ENCODE data around the gene SPINDOC.

The SPINDOC gene

DNA sequence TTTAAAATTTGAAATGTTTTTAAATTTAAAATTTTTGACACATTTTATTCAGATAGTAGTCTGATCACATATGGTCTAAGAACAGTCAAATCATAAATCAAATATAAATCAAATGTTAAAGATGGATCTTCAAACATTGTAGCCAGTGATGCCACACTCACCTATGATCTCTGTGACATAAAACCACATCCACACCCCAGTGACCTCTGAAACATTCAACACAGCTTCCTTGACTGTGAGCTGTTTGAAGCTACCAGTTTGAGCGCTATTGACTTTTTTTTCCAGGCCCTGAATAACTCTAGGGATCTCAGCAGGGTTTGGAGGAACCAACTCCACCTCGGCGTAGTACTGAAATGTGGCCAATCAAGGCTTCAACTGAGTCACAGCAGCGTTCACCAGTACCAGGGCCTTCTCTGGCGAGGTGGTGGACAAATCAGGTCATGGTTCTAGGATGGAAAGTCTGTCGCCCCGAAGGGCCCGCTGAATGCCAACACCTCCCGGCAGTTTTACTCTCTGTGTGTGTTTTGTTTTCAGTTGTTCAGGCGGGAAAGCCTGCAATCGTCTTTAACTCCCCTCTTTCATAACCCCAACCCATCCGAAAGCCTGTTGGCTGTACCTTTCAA lies 21.4 kb downstream of the SPINDOC start:
- no peak for DNase-seq

DNA sequence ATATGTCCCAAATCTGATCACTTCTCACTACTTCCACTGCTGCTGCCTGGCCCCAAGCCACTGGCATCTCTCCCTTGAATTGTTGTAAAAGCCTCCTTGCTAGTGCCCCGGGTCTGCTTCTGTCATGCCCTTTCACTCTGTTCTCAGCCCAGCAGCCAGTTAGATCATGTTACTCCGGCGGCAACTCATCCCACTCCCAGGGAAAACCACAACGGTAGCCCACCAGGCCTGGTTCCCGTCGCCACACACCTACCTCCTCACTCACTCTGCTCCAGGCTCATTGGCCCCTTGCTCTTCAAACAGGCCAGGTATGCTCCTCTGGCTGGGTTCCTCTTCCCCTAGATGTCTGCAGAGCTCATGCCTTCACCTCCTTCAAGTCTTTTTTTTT lies 21.9 kb downstream of the SPINDOC start:
- no peak for DNase-seq

GRCh38 chr11:63837027-63837688 lies 23.9 kb downstream of the SPINDOC start:
- peak; percentile 51 for DNase-seq

GRCh38 chr11:63837739-63838138 lies 24.5 kb downstream of the SPINDOC start:
- DNase-seq = no peak

GRCh38 chr11:63838150-63838677 lies 25.0 kb downstream of the SPINDOC start:
- no peak for DNase-seq

GRCh38 chr11:63838678-63839507 lies 25.6 kb downstream of the SPINDOC start, which contains the start of gene MARK2:
Gene MARK2, plus strand, starts transcription at chr11:63839110. Its CDS starts 397 bp downstream, at chr11:63839507.
- DNase-seq = peak; percentile 98

GRCh38 chr11:63839508-63840355 lies 26.5 kb downstream of the SPINDOC start:
- no peak for DNase-seq

GRCh38 chr11:63840356-63841060 lies 27.3 kb downstream of the SPINDOC start:
- no peak for DNase-seq

- DNase-seq = peak; percentile 19
Measured at GRCh38 chr11:63841554-63841953, 28.3 kb downstream of the SPINDOC start.

DNA sequence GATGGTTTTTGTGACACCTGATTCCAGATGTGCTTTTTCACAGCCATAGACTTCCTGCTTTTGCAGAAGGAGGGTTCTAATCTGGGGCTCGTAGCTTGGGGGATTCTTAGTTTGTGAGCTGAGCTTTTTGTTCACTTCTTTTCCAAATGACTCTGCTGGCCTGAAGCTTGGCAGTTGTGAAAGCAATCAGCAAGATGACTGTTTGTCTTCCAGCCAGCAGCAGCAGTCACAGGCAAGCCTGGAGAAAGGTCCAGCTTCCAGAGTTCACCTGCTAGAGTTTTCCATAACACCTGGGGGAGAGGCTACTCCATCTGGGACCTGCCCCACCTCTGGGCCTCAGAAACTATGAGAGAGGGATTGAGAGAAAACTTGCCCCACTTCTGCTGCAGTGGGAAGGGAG lies 29.8 kb downstream of the SPINDOC start:
- DNase-seq = no peak

DNA sequence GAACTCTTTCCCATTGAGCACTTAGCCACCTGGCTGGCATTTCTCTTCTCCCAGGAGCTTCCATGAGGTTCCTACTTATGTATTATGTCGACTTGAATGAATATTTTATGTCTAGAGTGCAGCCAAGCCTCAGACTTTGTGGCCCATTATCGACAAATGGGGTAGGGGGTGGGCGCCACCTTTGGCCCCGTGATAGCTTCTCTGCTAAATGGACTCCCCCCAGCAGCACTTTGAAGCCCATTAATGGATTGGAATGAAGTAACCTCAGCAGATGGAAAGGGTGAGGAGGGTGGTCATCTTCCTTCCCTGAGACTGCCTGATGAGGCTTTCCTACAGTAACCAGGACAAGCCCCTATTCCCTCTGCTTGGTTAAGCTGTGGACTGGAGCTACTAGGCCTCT lies 31.6 kb downstream of the SPINDOC start:
- DNase-seq = no peak

DNA sequence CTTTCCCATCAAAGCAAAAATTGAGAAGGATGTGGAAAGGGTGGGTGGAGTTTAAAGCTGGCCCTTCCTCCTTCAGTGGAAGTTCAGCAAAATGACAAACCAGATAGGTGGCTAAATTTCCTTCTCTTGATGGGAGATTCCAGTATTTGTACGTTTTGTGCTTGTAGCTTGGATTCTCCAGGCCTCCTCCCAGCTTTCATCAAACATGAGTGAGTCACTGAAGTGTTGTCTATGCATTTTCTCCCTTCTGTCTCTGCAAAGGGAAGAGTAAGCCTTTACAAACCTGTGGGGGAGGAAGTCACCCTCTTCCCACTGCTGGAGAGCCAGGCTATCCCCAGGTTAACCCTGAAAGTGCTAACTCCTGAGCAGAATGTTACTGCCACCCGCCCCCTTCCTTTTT lies 32.0 kb downstream of the SPINDOC start:
- DNase-seq = no peak

- no peak for DNase-seq
Measured at GRCh38 chr11:63845911-63846310, 32.7 kb downstream of the SPINDOC start.

DNA sequence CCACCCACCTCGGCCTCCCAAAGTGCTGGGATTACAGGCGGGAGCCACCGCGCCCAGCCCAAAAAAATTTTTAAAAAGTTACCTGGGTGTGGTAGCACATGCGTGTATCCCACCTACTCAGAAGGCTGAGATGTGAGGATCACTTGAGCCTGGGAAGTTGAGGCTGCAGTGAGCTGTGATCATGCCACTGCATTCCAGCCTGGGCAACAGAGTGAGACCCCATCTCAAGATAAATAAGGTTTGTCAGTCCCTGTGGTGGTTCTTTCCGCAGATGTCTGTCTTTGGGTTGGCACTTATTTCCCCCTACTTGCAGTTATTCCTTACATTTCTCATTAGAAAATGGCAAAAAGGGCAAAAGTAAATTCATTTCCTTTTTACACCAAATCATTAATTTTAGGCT lies 33.6 kb downstream of the SPINDOC start:
- DNase-seq = no peak

GRCh38 chr11:63847363-63847762 lies 34.1 kb downstream of the SPINDOC start:
- DNase-seq = no peak

DNA sequence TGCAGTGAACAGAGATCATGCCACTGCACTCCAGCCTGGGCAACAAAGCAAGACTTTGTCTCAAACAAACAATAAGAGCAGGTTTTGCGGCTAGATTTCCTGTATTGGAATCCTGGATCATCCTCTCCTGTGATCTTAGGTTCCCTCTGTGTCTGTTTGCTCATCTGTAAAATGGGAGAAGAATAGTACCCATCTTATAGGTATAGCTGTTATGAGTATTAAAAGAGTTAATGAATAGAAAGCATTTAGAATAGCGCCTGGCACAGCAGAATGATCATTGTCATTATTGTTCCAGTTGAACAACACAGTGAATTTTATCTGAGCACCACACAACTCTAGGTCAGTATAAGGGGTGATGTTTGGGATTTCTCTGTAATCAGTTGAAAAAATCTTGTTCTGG lies 36.4 kb downstream of the SPINDOC start:
- no peak for DNase-seq

GRCh38 chr11:63850920-63851319 lies 37.7 kb downstream of the SPINDOC start:
- DNase-seq = no peak

- DNase-seq = no peak
Measured at GRCh38 chr11:63851364-63851763, 38.1 kb downstream of the SPINDOC start.

GRCh38 chr11:63853476-63853875 lies 40.2 kb downstream of the SPINDOC start:
- no peak for DNase-seq

GRCh38 chr11:63854696-63855095 lies 41.4 kb downstream of the SPINDOC start:
- DNase-seq = no peak

- no peak for DNase-seq
Measured at GRCh38 chr11:63855975-63856374, 42.7 kb downstream of the SPINDOC start.

Data from T1000 (cell line).